Measurements from ENCODE around the gene C17orf107. TPM values are rescaled to one million over a fixed set of nuclear protein-coding genes. Genes with fewer than 3 reads are reported as not detected.
"Not testable (repeated sequence)": the region's sequence is repeated elsewhere in the genome, so short reads cannot be mapped to it uniquely, and the experiment has no call there.

The C17orf107 gene
- 1 to 10 TPM in 1 of 2 donors, under 1 TPM in 1; 0.59 to 2.9 TPM for total RNA-seq

DNA sequence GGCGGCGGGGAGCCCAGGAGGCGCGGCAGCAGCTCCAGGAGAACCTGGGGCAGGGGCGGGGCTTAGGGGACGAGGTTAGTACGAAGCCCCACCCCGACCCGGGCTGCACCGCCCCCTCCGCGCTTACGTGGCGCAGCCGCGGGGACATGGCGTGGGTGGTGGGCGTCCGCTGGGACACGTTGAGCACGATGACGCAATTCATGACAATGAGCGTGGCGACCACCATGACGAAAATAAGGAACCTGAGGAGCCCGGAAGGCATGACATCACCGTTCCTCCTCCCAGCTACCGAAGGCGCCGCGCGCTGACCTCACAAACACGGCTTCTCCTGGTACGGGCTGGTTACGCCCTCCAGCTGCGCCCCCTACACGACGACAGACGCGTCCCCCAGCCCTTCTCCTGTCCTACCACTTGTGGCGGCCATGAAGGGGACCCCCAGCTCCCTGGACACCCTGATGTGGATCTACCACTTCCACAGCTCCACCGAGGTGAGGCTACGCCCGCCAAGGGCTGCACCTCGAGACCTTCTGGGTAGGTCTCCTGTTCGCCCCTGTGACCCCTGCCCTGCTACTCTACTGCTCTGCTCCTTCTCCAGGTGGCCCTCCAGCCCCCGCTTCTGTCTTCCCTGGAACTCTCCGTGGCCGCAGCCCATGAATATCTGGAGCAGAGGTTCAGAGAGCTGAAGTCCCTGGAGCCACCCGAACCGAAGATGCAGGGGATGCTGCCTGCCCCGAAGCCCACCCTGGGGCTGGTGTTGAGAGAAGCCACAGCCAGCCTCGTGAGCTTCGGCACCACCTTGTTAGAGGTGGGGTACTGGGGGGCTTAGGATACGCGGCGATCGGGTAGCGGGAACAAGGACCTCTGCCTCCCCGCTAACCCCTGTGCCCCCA lies at the start of gene C17orf107:
TSS of gene C17orf107 (plus strand) at position 196 of the 890 bp plus-strand sequence. CDS start at position 423, 227 bp downstream.
- H3K9me3 Mint-ChIP-seq, result no peaks in the 10 kb centered on the region

DNA sequence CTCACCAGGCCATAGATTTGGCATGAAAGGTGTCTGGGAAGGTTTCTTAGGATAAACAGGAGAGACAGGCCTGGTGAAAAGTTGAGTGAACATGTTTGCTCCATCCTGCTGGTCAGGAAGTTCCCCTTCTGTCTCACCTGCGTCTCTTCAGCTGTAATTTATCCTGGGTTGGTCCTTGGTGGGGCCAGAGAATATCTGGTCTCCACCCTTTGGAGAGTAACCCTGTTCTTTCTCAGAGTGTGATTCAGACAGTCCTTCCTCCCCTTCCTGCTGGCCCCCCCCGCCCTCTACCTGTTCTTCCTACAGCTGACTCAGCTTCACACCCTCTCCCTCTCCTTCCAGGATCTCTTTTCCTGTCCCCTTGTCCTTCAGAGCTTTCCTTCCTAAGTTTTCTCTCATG lies 49.1 kb upstream of the C17orf107 start:
- Mint-ChIP-seq H3K9me3 (peaks cover 6% of the 10 kb centered on the region in 2 donors), H3K36me3 (peaks cover 0 to 7% of the 10 kb centered on the region in 2 donors), H3K27ac (peak overlapping the region in 1 of 2 donors; percentile 62)
- DNase-seq (ENCODE audit: low spot score in 2 of 2), result no peak
- no peak for ATAC-seq

More for the DNA sequence above, at the start of gene C17orf107:
- H3K36me3 Mint-ChIP-seq, result no peaks in the 10 kb centered on the region
- peak; percentile 77 to 86 for ATAC-seq
- peak within 1 kb of the TSS; percentile 85 to 95 for H3K27ac Mint-ChIP-seq
- DNase-seq (ENCODE audit: low spot score in 2 of 2), result peak; percentile 89 to 95

- no peak for DNase-seq (ENCODE audit: low spot score in 2 of 2)
- Mint-ChIP-seq H3K9me3 (peaks cover 6% of the 10 kb centered on the region in 2 donors), H3K36me3 (peaks cover 0 to 7% of the 10 kb centered on the region in 2 donors), H3K27ac (peak overlapping the region in 1 of 2 donors; percentile 62)
- no peak for ATAC-seq
These were observed 48.3 kb upstream of the C17orf107 start for GRCh38 chr17:4851084-4851483.

- Mint-ChIP-seq H3K9me3 (peaks cover 6% of the 10 kb centered on the region in 2 donors), H3K36me3 (peaks cover 0 to 7% of the 10 kb centered on the region in 2 donors), H3K27ac (peak overlapping the region in 1 of 2 donors; percentile 38)
- ATAC-seq (no peak), DNase-seq (ENCODE audit: low spot score in 2 of 2) (no peak)
These were observed 46.6 kb upstream of the C17orf107 start for GRCh38 chr17:4852567-4853207.

GRCh38 chr17:4853208-4853671 lies 46.1 kb upstream of the C17orf107 start:
- DNase-seq (ENCODE audit: low spot score in 2 of 2) (no peak), ATAC-seq (peak in 1 of 2 donors; percentile 50)
- no peak overlapping the region for H3K27ac Mint-ChIP-seq
- peaks cover 0 to 7% of the 10 kb centered on the region in 2 donors for H3K36me3 Mint-ChIP-seq
- H3K9me3 Mint-ChIP-seq, result peaks cover 6% of the 10 kb centered on the region in 2 donors

- H3K9me3 Mint-ChIP-seq, result peaks cover 6% of the 10 kb centered on the region in 2 donors
- no peak for DNase-seq (ENCODE audit: low spot score in 2 of 2)
- no peak for ATAC-seq
- peaks cover 0 to 7% of the 10 kb centered on the region in 2 donors for H3K36me3 Mint-ChIP-seq
- H3K27ac Mint-ChIP-seq, result peak overlapping the region; percentile 20 to 38
These were observed 45.1 kb upstream of the C17orf107 start for GRCh38 chr17:4854111-4854681.

DNA sequence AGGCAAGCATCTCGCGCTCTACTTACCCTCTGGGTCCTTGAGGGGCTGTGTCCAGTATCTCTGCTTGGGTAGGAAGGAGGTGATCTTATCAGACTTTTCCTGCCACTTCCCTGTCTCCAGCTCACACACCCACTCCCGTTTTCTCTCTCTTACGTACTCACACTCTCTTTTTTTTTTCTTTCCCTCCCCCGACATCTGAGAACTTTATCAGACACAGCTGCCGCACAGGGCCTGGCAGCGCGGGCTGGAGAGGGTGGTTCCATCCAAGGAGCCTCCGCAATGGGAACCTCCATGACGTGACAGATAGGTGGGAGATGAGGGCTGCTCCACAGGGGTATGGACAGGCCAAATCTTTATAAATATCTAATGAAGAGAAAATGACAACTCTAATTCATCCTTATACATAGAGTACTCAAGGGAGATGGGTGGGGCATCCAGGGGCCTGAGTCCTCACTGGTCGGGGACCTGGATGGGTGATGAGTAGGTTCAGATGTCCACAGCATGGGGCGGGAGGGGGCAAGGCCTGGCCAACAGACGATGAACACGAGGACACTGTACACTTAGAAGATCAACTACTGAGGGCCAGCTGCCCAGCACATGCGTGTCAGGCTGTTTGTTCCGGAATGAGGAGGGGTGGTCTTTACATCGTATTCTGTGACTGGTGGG lies 42.9 kb upstream of the C17orf107 start:
- no peak for DNase-seq (ENCODE audit: low spot score in 2 of 2)
- no peak for ATAC-seq
- Mint-ChIP-seq H3K36me3 (peaks cover 0 to 7% of the 10 kb centered on the region in 2 donors), H3K9me3 (peaks cover 6% of the 10 kb centered on the region in 2 donors), H3K27ac (peak overlapping the region; percentile 5 to 8)

- no peak for DNase-seq (ENCODE audit: low spot score in 2 of 2)
- Mint-ChIP-seq H3K36me3 (peaks cover 0 to 6% of the 10 kb centered on the region in 2 donors), H3K27ac (peak overlapping the region in 1 of 2 donors; percentile 5), H3K9me3 (peaks cover 5% of the 10 kb centered on the region in 2 donors)
- no peak for ATAC-seq
These were observed 42.4 kb upstream of the C17orf107 start for GRCh38 chr17:4856937-4857314.

DNA sequence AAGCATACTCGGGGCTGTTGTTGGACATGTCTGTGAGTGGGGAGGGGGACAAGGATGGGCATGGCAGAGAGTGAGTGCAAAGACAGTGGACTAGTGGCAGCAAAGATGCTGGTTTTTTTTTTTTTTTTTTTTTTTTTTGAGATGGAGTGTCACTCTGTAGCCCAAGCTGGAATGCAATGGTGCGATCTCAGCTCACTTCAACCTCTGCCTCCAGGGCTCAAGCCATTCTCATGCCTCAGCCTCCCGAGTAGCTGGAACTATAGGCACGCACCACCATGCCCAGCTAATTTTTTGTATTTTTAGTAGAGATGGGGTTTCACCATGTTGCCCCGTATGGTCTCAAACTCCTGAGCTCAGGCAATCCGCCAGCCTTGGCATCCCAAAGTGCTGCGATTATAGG lies 42.0 kb upstream of the C17orf107 start:
- H3K9me3 Mint-ChIP-seq; H3K36me3 Mint-ChIP-seq; ATAC-seq; DNase-seq (ENCODE audit: low spot score in 2 of 2): not testable (repeated sequence)
- H3K27ac Mint-ChIP-seq, result peak overlapping the region in 1 of 2 donors; percentile 11

GRCh38 chr17:4858068-4858881 lies 41.1 kb upstream of the C17orf107 start:
- DNase-seq (ENCODE audit: low spot score in 2 of 2) (no peak), ATAC-seq (no peak)
- no peak overlapping the region for H3K27ac Mint-ChIP-seq
- no peaks in the 10 kb centered on the region for H3K9me3 Mint-ChIP-seq
- no peaks in the 10 kb centered on the region for H3K36me3 Mint-ChIP-seq

GRCh38 chr17:4858882-4859260 lies 40.5 kb upstream of the C17orf107 start:
- no peak overlapping the region for H3K27ac Mint-ChIP-seq
- peak in 1 of 2 donors; percentile 67 for ATAC-seq
- DNase-seq (ENCODE audit: low spot score in 2 of 2), result no peak
- H3K36me3 Mint-ChIP-seq, result no peaks in the 10 kb centered on the region
- no peaks in the 10 kb centered on the region for H3K9me3 Mint-ChIP-seq

DNA sequence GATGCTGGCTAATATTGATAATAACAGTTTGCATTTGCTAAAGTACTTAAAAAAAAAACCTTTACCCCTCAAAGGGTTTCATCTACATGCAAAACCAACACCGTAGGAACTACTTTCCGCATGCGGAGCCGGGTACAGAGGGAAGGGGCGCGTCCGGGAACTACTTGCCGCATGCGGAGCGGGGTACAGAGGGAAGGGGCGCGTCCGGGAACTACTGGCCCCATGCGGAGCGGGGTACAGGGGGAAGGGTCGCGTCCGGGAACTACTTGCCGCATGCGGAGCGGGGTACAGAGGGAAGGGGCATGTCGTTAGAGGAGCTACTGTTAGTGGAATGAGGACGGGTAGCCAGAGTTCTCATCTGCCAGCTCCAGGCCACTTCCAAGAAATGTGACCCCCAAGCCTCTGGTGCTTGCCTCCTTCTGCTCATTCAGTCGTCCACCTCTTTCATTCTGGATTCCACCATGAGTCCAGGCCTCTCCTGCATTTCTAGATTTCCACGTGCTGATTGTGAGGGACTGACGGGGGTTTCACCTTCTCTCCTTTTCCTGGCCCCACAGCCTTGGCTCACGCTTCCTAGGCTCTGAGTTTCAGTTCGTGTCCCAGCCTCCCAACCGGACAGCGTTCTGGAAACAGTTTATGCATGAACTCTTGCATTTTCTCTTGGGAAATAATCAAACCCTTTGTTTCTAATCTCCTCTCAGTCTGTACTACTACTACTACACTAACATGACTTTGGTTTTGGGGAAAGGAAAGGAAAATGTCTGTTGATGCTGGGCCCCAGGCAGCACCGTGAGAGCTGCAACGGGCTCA lies 39.3 kb upstream of the C17orf107 start:
- DNase-seq (ENCODE audit: low spot score in 2 of 2) (no peak), ATAC-seq (no peak)
- no peaks in the 10 kb centered on the region for H3K36me3 Mint-ChIP-seq
- H3K27ac Mint-ChIP-seq, result peak overlapping the region in 1 of 2 donors; percentile 1
- no peaks in the 10 kb centered on the region for H3K9me3 Mint-ChIP-seq

DNA sequence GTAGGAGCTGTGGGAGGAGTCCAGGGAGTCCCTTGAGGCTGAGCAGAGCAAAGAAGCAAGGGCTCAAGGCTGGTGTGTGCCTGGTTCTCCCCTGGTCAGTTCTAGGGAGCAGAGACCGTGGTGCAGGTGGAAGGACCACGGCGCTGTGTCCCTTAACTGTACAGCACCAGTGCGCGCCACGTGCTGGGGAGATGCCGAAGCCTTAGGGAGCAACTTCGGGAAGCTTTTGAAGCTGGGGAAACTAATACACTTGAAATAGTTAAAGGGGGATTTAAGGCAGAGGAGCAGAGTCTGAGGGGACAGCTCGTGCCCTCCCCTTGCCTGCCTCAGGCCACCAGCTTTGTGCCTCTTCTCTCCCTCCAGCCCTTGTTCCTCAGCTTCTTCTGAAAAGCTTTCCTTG lies 38.7 kb upstream of the C17orf107 start:
- no peak for DNase-seq (ENCODE audit: low spot score in 2 of 2)
- no peaks in the 10 kb centered on the region for H3K9me3 Mint-ChIP-seq
- no peak overlapping the region for H3K27ac Mint-ChIP-seq
- no peaks in the 10 kb centered on the region for H3K36me3 Mint-ChIP-seq
- no peak for ATAC-seq

DNA sequence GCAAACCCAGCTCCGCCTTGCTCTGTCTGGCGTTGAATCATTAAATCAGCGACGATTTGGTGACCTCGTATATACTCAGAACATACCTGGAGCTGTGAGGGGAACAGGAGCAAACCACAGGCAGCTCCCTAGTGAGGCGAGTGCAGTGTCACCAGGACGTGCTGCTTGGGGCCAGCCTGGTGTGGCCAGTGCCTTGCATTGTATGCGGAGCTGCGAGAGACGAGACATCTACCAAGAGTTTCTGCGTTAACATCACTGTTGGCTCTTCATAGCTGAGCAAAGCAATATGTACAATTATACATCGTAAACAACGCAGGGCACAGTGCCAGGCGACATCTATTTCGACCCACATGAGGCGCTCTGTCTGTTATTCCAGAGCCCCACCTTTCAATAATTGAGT lies 38.3 kb upstream of the C17orf107 start:
- DNase-seq (ENCODE audit: low spot score in 2 of 2) (no peak), ATAC-seq (no peak)
- Mint-ChIP-seq H3K36me3 (no peaks in the 10 kb centered on the region), H3K9me3 (no peaks in the 10 kb centered on the region), H3K27ac (no peak overlapping the region)

GRCh38 chr17:4862720-4863119 lies 36.6 kb upstream of the C17orf107 start:
- DNase-seq (ENCODE audit: low spot score in 2 of 2) (no peak), ATAC-seq (no peak)
- Mint-ChIP-seq H3K9me3 (no peaks in the 10 kb centered on the region), H3K36me3 (no peaks in the 10 kb centered on the region), H3K27ac (no peak overlapping the region)
